K562 (cell line): ENCODE data around the gene ZNF77. TPM values are rescaled to one million over a fixed set of nuclear protein-coding genes. Genes with fewer than 3 reads are reported as not detected.

ENCODE experiments used
- CAMTA2 ChIP-seq: fragments of 250-450 bp; sonication (Bioruptor Pico); conservative IDR thresholded peaks from 2 replicates; pipeline ENCODE4 v1.5.1; 2022
- CBFA2T3 ChIP-seq: fragments of 450-650 bp; IDR thresholded peaks from 2 replicates; pipeline ENCODE4 v1.6.1; 2017
- CBX1 ChIP-seq: sonication (generic); IDR thresholded peaks from 2 replicates; pipeline ENCODE4 v1.6.1; 2016; ENCODE audit warnings: antibody characterized with exemption, low read depth, mild to moderate bottlenecking
- CBX3 ChIP-seq, 2 experiments: IDR thresholded peaks; 1 replicate in 1 of 2; 2 replicates in 1 of 2; pipeline ENCODE4 v1.6.1; 2012; ENCODE audit warnings: inconsistent platforms in 2 of 2, low read length in 2 of 2, borderline replicate concordance in 1 of 2, control low read depth in 1 of 2
- CHD1 ChIP-seq: fragments of 200-600 bp; sonication (generic); IDR thresholded peaks from one replicate; pipeline ENCODE4 v1.6.1; 2012; ENCODE audit warnings: mild to moderate bottlenecking, moderate library complexity, low read length, inconsistent platforms
- CHD4 ChIP-seq: fragments of 200-600 bp; sonication (generic); IDR thresholded peaks from 3 replicates; pipeline ENCODE4 v1.6.1; 2012; ENCODE audit warnings: low read depth, mild to moderate bottlenecking, mixed read lengths, low read length, inconsistent platforms; ENCODE audit not compliant: insufficient read depth, insufficient replicate concordance, poor library complexity, severe bottlenecking
- CREB1 ChIP-seq, 2 experiments: sonication (generic) in 1 of 2; formaldehyde crosslinking in 1 of 2; IDR thresholded peaks; 2 replicates each; pipeline versions ENCODE4 v1.6.1 to v1.8.0; 2012 to 2022; ENCODE audit warnings: inconsistent platforms in 1 of 2, mild to moderate bottlenecking in 1 of 2, missing genetic modification reagents in 1 of 2, moderate library complexity in 1 of 2
- CSDE1 ChIP-seq, 2 experiments: fragments of 450-650 bp; IDR thresholded peaks; 2 replicates each; pipeline ENCODE4 v1.6.1; 2016; ENCODE audit warnings: mild to moderate bottlenecking in 1 of 2
- FOSL1 ChIP-seq: fragments of 200-800 bp; sonication (Bioruptor generic); conservative IDR thresholded peaks from 2 replicates; pipeline ENCODE4 v1.6.1; 2016; ENCODE audit warnings: missing genetic modification characterization, missing compliant biosample characterization
- HDAC2 ChIP-seq: fragments of 450-650 bp; IDR thresholded peaks from 2 replicates; pipeline ENCODE4 v1.6.1; 2016; ENCODE audit warnings: mild to moderate bottlenecking
- HDAC3 ChIP-seq: fragments of 450-650 bp; IDR thresholded peaks from 2 replicates; pipeline ENCODE4 v1.6.1; 2018; ENCODE audit warnings: borderline replicate concordance, mild to moderate bottlenecking, moderate library complexity; ENCODE audit not compliant: partially characterized antibody
- JUN ChIP-seq, 2 experiments: sonication (generic) in 1 of 2; formaldehyde crosslinking in 1 of 2; IDR thresholded peaks; 2 replicates each; pipeline versions ENCODE4 v1.6.1 to v1.8.0; 2012 to 2022; ENCODE audit warnings: borderline replicate concordance in 2 of 2, mild to moderate bottlenecking in 2 of 2, improper control_type of control experiment in 1 of 2, low read depth in 1 of 2, low read length in 1 of 2, missing genetic modification reagents in 1 of 2
- LARP7 ChIP-seq: fragments of 450-650 bp; IDR thresholded peaks from 2 replicates; pipeline ENCODE4 v1.6.1; 2016
- MAZ ChIP-seq, 2 experiments: fragments of 450-650 bp in 1 of 2; sonication (generic) in 1 of 2; formaldehyde crosslinking; IDR thresholded peaks in 1 of 2; conservative IDR thresholded peaks in 1 of 2; 2 replicates each; pipeline versions ENCODE4 v1.4.0 to v1.5.0; 2020; ENCODE audit warnings: mild to moderate bottlenecking in 1 of 2, missing genetic modification reagents in 1 of 2
- NCOA4 ChIP-seq: fragments of 450-650 bp; IDR thresholded peaks from 2 replicates; pipeline ENCODE4 v1.6.1; 2018; ENCODE audit warnings: mild to moderate bottlenecking; ENCODE audit not compliant: partially characterized antibody
- NRF1 ChIP-seq, 2 experiments: fragments of 450-650 bp; IDR thresholded peaks in 1 of 2; conservative IDR thresholded peaks in 1 of 2; 2 replicates each; pipeline ENCODE4 v1.6.1; 2014; ENCODE audit warnings: mild to moderate bottlenecking in 2 of 2
- PHB2 ChIP-seq: fragments of 450-650 bp; IDR thresholded peaks from 2 replicates; pipeline ENCODE4 v1.6.1; 2017; ENCODE audit warnings: low read depth
- PHTF2 ChIP-seq: fragments of 250-450 bp; sonication (Bioruptor Pico); IDR thresholded peaks from 2 replicates; pipeline ENCODE4 v1.5.0; 2021; ENCODE audit warnings: mild to moderate bottlenecking
- PML ChIP-seq: IDR thresholded peaks from 2 replicates; pipeline ENCODE4 v1.6.1; 2012; ENCODE audit warnings: low read length, inconsistent platforms
- PPARD ChIP-seq: fragments of 250-450 bp; sonication (Bioruptor Pico); IDR thresholded peaks from 2 replicates; pipeline ENCODE4 v1.8.0; 2022; ENCODE audit warnings: inconsistent platforms, mild to moderate bottlenecking, moderate library complexity
- RNF2 ChIP-seq: sonication (generic); IDR thresholded peaks from 2 replicates; pipeline ENCODE4 v1.6.1; 2016
- SIN3A ChIP-seq, 2 experiments: fragments of 150-350 bp in 1 of 2; IDR thresholded peaks; 2 replicates each; pipeline ENCODE4 v1.6.1; 2011 to 2016; ENCODE audit warnings: borderline replicate concordance in 2 of 2, low read depth in 2 of 2, low read length in 2 of 2, mild to moderate bottlenecking in 2 of 2, moderate library complexity in 2 of 2; ENCODE audit not compliant: control insufficient read depth in 1 of 2
- SPI1 ChIP-seq: IDR thresholded peaks from 2 replicates; pipeline ENCODE4 v1.6.1; 2011; ENCODE audit warnings: low read depth, low read length, control low read depth, borderline replicate concordance
- SUPT5H ChIP-seq: fragments of 450-650 bp; IDR thresholded peaks from 2 replicates; pipeline ENCODE4 v1.6.1; 2016
- TBP ChIP-seq: optimal IDR thresholded peaks from 2 replicates; pipeline ENCODE3; 2011; ENCODE audit warnings: low read depth, low read length, improper control_type of control experiment
- TRIM28 ChIP-seq: fragments of 450-650 bp; IDR thresholded peaks from 2 replicates; pipeline ENCODE4 v1.6.1; 2017
- ZKSCAN3 ChIP-seq: fragments of 250-450 bp; sonication (Bioruptor Pico); IDR thresholded peaks from 2 replicates; pipeline ENCODE4 v1.4.0; 2020
- ZNF347 ChIP-seq: fragments of 450-650 bp; formaldehyde crosslinking; IDR thresholded peaks from 2 replicates; pipeline ENCODE4 v1.4.0; 2020; ENCODE audit warnings: low read depth, mild to moderate bottlenecking, moderate library complexity
- ZNF551 ChIP-seq: fragments of 250-450 bp; sonication (Bioruptor Pico); IDR thresholded peaks from 2 replicates; pipeline ENCODE4 v1.5.0; 2021; ENCODE audit warnings: mild to moderate bottlenecking, moderate library complexity
- ZNF57 ChIP-seq: fragments of 450-650 bp; formaldehyde crosslinking; IDR thresholded peaks from 2 replicates; pipeline ENCODE4 v1.4.0; 2020; ENCODE audit warnings: mild to moderate bottlenecking, moderate library complexity
- ZNF79 ChIP-seq: fragments of 250-450 bp; sonication (Bioruptor Pico); IDR thresholded peaks from 2 replicates; pipeline ENCODE4 v1.4.0; 2020; ENCODE audit warnings: low read depth, mild to moderate bottlenecking, moderate library complexity
- polyA plus RNA-seq, 8 experiments: library from polyadenylated mRNA; depleted of rRNA in 4 of 8; stranded (reverse) in 5 of 8; unstranded in 3 of 8; fragments of >200 nt; fragmentation: Nextera tagmentation in 2 of 8; fragmentation: Illumina TruSeq in 1 of 8; extraction: Ambion mirVana in 2 of 8; extraction: Trizol in 1 of 8; gene quantifications; 2 replicates each; pipeline versions ENCODE4 v1.2.1 to v1.2.3, GENCODE V29; 2011 to 2014; ENCODE audit warnings: inconsistent platforms in 1 of 8, missing spikeins in 1 of 8
- total RNA-seq, 7 experiments: library from RNA; depleted of rRNA in 6 of 7; stranded (reverse); fragments of >200 nt in 6 of 7; fragmentation: Illumina TruSeq in 2 of 7; extraction: Trizol in 2 of 7; gene quantifications; 2 replicates each; pipeline versions ENCODE4 v1.2.1 to v1.2.3, GENCODE V29; 2011 to 2021; ENCODE audit warnings: low replicate concordance in 1 of 7
- TF ChIP-seq, protein P1 (sequence below): IDR thresholded peaks from 2 replicates; pipeline ENCODE4 v1.6.1; 2011; ENCODE audit not compliant: insufficient read length; ENCODE audit errors: extremely low read depth

ZNF77 gene
- total and polyA plus RNA-seq, 9 of the 15 experiments (the other 6 are each of a cell fraction or from before 2014, with no cell fraction given) = 4.3 to 14.5 (median 7.7) TPM

DNA sequence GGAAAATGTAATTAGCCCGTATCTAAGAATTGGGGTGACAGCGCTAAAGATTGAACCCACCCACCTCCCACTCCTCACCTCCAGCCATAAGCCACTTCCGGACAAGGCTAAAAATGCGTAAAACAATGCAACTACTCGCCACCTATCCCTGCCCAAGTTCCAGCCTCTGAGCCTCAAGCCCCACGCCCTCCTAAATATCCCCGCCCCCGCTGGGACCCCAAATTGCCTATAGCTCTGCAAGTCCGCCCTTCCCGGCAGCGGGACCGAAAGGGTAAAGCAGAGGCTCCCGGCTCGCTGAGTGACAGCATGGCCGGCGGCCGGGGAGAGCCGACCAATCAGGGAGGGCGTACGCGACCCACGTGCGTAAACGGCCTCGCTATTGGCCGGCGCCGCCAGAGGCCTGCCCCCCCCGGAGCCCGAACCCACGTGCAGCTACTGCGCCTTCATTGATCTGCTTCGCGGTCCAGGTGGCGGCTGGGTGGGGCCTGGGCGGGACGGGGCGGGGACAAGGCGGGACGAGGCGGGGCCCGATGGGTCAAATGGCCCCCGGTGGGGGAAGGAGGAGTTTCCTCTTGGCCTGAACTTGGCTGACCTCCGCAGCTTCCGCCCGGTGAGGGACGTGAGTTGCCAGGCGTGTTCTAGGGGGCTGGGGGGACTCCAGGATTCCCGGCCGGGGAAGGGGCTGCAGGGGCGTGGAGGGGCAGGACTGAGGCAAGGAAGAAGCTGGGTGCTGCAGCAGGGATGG, 32.4 kb upstream of the ZNF77 start, which contains the start of gene TLE6 (continued):
- TF ChIP-seq CREB1 (IDR thresholded peaks at IDR 0.05) (no peak), CREB1 (CRISPR knock-in tag; IDR thresholded peaks at IDR 0.05) (peak; percentile 43; the same call in 1 of the 2 replicates), PHB2 (no peak), TRIM28 (no peak), ZNF79 (CRISPR knock-in tag) (no peak), SIN3A (IDR thresholded peaks at IDR 0.05; ENCODE audit: borderline replicate concordance in 2 of 2, control insufficient read depth in 1 of 2, low read depth in 2 of 2, low read length in 2 of 2) (peak; percentile 40 to 41; a peak in 2 of 4 replicates), CAMTA2 (no peak), CHD1 (no peak), PHTF2 (CRISPR knock-in tag) (no peak), ZNF57 (no peak), ZKSCAN3 (CRISPR knock-in tag) (no peak), NCOA4 (no peak), RNF2 (peak; percentile 73; the same call in 1 of the 2 replicates), NRF1 (conservative IDR thresholded peaks at IDR 0.05 in 1 of 2, IDR thresholded peaks at IDR 0.05 in 1 of 2) (peak; percentile 24 to 34; a peak in 2 of 4 replicates), HDAC2 (peak; percentile 75; the same call in 1 of the 2 replicates), CHD4 (no peak), CBX3 (IDR thresholded peaks at IDR 0.05; ENCODE audit: borderline replicate concordance in 1 of 2, low read length in 2 of 2) (no peak; a peak in 1 of 3 replicates), CBX1 (no peak), HDAC3 (no peak), JUN (IDR thresholded peaks at IDR 0.05; ENCODE audit: borderline replicate concordance, low read depth, low read length) (peak; percentile 28; the same call in 1 of the 2 replicates), JUN (CRISPR knock-in tag; IDR thresholded peaks at IDR 0.05; ENCODE audit: borderline replicate concordance) (no peak), PML (no peak), CBFA2T3 (no peak; the same call in 1 of the 2 replicates), SUPT5H (no peak), MAZ (CRISPR knock-in tag; conservative IDR thresholded peaks at IDR 0.05 in 1 of 2, IDR thresholded peaks at IDR 0.05 in 1 of 2) (peak; percentile 59 to 81), ZNF347 (CRISPR knock-in tag) (no peak), ZNF551 (CRISPR knock-in tag) (no peak), LARP7 (no peak), PPARD (CRISPR knock-in tag) (no peak), CSDE1 (IDR thresholded peaks at IDR 0.05) (no peak), FOSL1 (tag) (no peak), TBP (peak; percentile 60), SPI1 (0 out of 2 replicates have a peak, but pooled peaks have one; percentile 26)
- TF ChIP-seq, protein P1, sequence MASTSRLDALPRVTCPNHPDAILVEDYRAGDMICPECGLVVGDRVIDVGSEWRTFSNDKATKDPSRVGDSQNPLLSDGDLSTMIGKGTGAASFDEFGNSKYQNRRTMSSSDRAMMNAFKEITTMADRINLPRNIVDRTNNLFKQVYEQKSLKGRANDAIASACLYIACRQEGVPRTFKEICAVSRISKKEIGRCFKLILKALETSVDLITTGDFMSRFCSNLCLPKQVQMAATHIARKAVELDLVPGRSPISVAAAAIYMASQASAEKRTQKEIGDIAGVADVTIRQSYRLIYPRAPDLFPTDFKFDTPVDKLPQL = no peak
